Heart left ventricle (tissue), 16 donors: ENCODE results near the gene BSND. TPM values are rescaled to one million over a fixed set of nuclear protein-coding genes. Genes with fewer than 3 reads are reported as not detected.

Experiments used
- ATAC-seq, 4 donors: fragments of 200-7000 bp; cut with Tn5 transposase; one replicate each; pipeline ENCODE4 v1.9.1; 2020 to 2022; ENCODE audit warnings: moderate library complexity in 4 of 4, mild to moderate bottlenecking in 3 of 4, moderate number of reproducible peaks in 1 of 4
- DNase-seq, 5 donors: peaks; one replicate each; pipeline ENCODE4 v3.0.0-alpha.2; 2020
- H3K27ac ChIP-seq, 12 donors: fragments of 200-600 bp; sonication (generic) in 4 of 12; one replicate each; pipeline versions ENCODE4 v1.5.0 to v1.8.0; 2016 to 2022; ENCODE audit warnings: mild to moderate bottlenecking in 2 of 12
- H3K27me3 ChIP-seq, 9 donors: fragments of 200-600 bp; sonication (generic) in 2 of 9; one replicate each; pipeline versions ENCODE4 v1.5.1 to v1.8.0; 2016 to 2022; ENCODE audit warnings: mild to moderate bottlenecking in 3 of 9
- H3K36me3 ChIP-seq, 9 donors: fragments of 200-600 bp; sonication (generic) in 2 of 9; one replicate each; pipeline versions ENCODE4 v1.5.0 to v1.8.0; 2018 to 2022; ENCODE audit warnings: mild to moderate bottlenecking in 2 of 9
- H3K4me1 ChIP-seq, 12 donors: fragments of 200-600 bp; sonication (generic) in 4 of 12; one replicate each; pipeline versions ENCODE4 v1.5.0 to v1.8.0; 2016 to 2022; ENCODE audit warnings: mild to moderate bottlenecking in 3 of 12
- H3K4me3 ChIP-seq, 12 donors: fragments of 200-600 bp; sonication (generic) in 4 of 12; one replicate each; pipeline versions ENCODE4 v1.5.0 to v1.8.0; 2017 to 2022; ENCODE audit warnings: mild to moderate bottlenecking in 9 of 12, moderate library complexity in 4 of 12
- H3K9me3 ChIP-seq, 12 donors: fragments of 200-600 bp; sonication (generic) in 4 of 12; one replicate each; pipeline versions ENCODE4 v1.5.0 to v1.8.0; 2016 to 2022; ENCODE audit warnings: mild to moderate bottlenecking in 1 of 12
- POLR2A ChIP-seq, 2 donors: fragments of 450-650 bp; IDR thresholded peaks; one replicate each; pipeline ENCODE4 v1.6.1; 2017; ENCODE audit warnings: antibody characterized with exemption in 2 of 2, mild to moderate bottlenecking in 2 of 2, moderate library complexity in 2 of 2
- WGBS, 4 donors: extraction: QIAGEN DNeasy Blood & Tissue Kit in 2 of 4; methylation state at CpG; one replicate each; pipeline versions ENCODE4 v1.1.5 to v1.1.7; 2013 to 2018; 5-methylcytosine and 5-hydroxymethylcytosine counted together
- intact Hi-C, 10 donors: fragments of 100-400 bp; cut with DNase I; formaldehyde crosslinking; loops; one replicate each; pipeline versions ENCODE4 v1.11.1 to v1.14.2; 2022
- polyA plus RNA-seq, 2 donors: library from polyadenylated mRNA; stranded (reverse); fragments of 200-250 nt; gene quantifications; one replicate each; pipeline ENCODE4 v1.2.3, GENCODE V29; 2013
- total RNA-seq, 9 donors: library from RNA; depleted of rRNA in 2 of 9; stranded (reverse); fragments of >200 nt in 2 of 9; fragmentation: NEBNext Ultra II Directional in 3 of 9; extraction: Animal tissue kit (Norgen Biotek cat#: 25700) in 3 of 9; gene quantifications; one replicate each; pipeline versions ENCODE4 v1.1.0 to v1.2.4, GENCODE V29; 2016 to 2023
- TF ChIP-seq, protein P1 (sequence below), 12 donors: fragments of 200-600 bp; sonication (generic) in 4 of 12; IDR thresholded peaks; one replicate each; pipeline versions ENCODE4 v1.5.0 to v1.8.0; 2018 to 2022; ENCODE audit warnings: antibody characterized with exemption in 12 of 12, mild to moderate bottlenecking in 5 of 12
- donor health status: ischemic (EF 13 %, LVEDD 7.1; RV severe dilation, severe dysfunction).
- donor health status: healthy with polysubstance abuse.
- donor health status: DM: no; HTN: yes; CAD: no.
- donor health status: DM: no; HTN: no; CAD: no.
- donor health status: ischemic (EF 25% LVEDD 6.9; RV normal size, moderate dysfunction).
- donor health status: ischemic (EF 25% LVEDD 5.7; RV mildly dilated, moderate dysfunction).
- donor health status: healthy.
- donor health status: DM: yes; HTN: yes; CAD: no.
- donor health status: ischemic (EF 35%, LVEDD 5.7; RV mildly dilated, moderate dysfunction).
- donor health status: nonischemic (EF 11% LVEDD 7.7; RV severe dilation, severe dysfunction).
- donor health status: DM: yes; HTN: yes; CAD: no.
- donor health status: PGD.
- donor health status: ischemic (EF 29% LVEDD 5.4; RV normal size, mild dysfunction).
- donor health status: nonischemic (EF 23%, LVEDD 6.1; RV moderate dilation, normal function).

Gene BSND
- total and polyA plus RNA-seq, 11 donors, result not detected

DNA sequence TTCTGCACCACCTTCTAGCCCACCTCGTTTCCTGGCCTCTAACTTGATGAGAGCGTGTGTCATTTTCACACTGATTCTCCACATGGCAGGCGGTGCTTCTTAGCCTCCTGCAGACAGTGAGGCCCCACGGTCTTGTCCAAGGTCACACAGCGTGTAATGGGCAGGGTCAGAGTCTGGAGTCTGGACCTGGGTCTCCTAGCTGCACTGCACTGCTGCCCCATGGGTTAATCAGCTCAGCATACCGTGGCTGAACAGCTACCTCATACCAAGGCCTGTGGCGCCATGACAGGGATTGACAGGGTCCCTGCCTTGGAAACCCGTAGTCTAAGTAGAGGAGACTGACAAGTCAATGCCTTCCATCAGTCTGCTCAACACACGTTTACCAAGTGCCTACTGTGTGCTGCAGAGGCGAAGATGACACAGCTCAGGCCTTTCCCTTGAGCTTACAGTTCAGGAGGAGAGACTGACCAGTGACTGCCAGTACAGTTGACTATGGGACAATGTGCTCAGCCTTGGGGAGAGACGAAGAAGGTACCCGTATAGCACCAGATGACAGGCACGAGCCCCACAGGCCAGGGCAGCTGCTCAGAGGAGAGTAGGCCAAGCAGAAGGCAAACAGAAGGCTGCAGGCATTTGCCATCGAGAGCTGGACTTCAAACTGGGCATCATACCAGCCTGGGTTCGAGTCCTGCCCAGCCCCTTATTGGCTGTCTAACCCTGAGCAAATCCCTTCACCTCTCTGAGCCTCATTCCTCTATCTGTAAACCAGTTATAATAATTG lies 46.1 kb downstream of the BSND start:
- whole genome bisulfite sequencing, 4 donors, result 86 to 90% (median 87%) methylated on average over 15 of the region's 15 CpGs
- Histone ChIP-seq H3K4me1 (peaks cover 0 to 12% (median 1%) of the 10 kb centered on the region in 12 donors), H3K36me3 (no peaks in the 10 kb centered on the region), H3K4me3 (no peak overlapping the region), H3K27me3 (peaks cover 0 to 24% (median 13%) of the 10 kb centered on the region in 9 donors), H3K9me3 (no peaks in the 10 kb centered on the region), H3K27ac (no peak overlapping the region)
- no peak for ATAC-seq
- TF ChIP-seq POLR2A (IDR thresholded peaks at IDR 0.05), result no peak
- TF ChIP-seq, protein P1, sequence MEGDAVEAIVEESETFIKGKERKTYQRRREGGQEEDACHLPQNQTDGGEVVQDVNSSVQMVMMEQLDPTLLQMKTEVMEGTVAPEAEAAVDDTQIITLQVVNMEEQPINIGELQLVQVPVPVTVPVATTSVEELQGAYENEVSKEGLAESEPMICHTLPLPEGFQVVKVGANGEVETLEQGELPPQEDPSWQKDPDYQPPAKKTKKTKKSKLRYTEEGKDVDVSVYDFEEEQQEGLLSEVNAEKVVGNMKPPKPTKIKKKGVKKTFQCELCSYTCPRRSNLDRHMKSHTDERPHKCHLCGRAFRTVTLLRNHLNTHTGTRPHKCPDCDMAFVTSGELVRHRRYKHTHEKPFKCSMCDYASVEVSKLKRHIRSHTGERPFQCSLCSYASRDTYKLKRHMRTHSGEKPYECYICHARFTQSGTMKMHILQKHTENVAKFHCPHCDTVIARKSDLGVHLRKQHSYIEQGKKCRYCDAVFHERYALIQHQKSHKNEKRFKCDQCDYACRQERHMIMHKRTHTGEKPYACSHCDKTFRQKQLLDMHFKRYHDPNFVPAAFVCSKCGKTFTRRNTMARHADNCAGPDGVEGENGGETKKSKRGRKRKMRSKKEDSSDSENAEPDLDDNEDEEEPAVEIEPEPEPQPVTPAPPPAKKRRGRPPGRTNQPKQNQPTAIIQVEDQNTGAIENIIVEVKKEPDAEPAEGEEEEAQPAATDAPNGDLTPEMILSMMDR (IDR thresholded peaks at IDR 0.05), result no peak
- intact Hi-C loops, result no loop called here
- DNase-seq, result no peak

- 96 to 98% (median 96%) methylated on average over 7 to 10 of the region's 10 CpGs for WGBS, 4 donors
- DNase-seq (no peak), ATAC-seq (no peak)
- no peak overlapping the region for H3K4me3 ChIP-seq
- TF ChIP-seq POLR2A (IDR thresholded peaks at IDR 0.05), result no peak
- TF ChIP-seq, protein P1 (IDR thresholded peaks at IDR 0.05), result no peak
- intact Hi-C loops, result no loop called here
- no peaks in the 10 kb centered on the region for H3K36me3 ChIP-seq
- H3K4me1 ChIP-seq, result peaks cover 0 to 14% (median 3%) of the 10 kb centered on the region in 12 donors
- H3K27me3 ChIP-seq, result peaks cover 0 to 19% (median 7%) of the 10 kb centered on the region in 9 donors
- H3K27ac ChIP-seq, result no peak overlapping the region
- no peaks in the 10 kb centered on the region for H3K9me3 ChIP-seq
These were observed 46.7 kb downstream of the BSND start for GRCh38 chr1:55045430-55045829.

- 85 to 93% (median 91%) methylated on average over 4 of the region's 4 CpGs for WGBS, 4 donors
- DNase-seq, result no peak
- ATAC-seq, result no peak
- TF ChIP-seq POLR2A (IDR thresholded peaks at IDR 0.05), result no peak
- TF ChIP-seq, protein P1 (IDR thresholded peaks at IDR 0.05), result no peak
- H3K27me3 ChIP-seq, result peaks cover 0 to 4% (median 0%) of the 10 kb centered on the region in 9 donors
- peaks cover 0 to 16% (median 4%) of the 10 kb centered on the region in 12 donors for H3K4me1 ChIP-seq
- intact Hi-C loops, result no loop called here
- no peaks in the 10 kb centered on the region for H3K36me3 ChIP-seq
- H3K27ac ChIP-seq, result no peak overlapping the region
- no peaks in the 10 kb centered on the region for H3K9me3 ChIP-seq
- no peak overlapping the region for H3K4me3 ChIP-seq
These were observed 48.1 kb downstream of the BSND start for GRCh38 chr1:55046871-55047270.

- no peaks in the 10 kb centered on the region for H3K9me3 ChIP-seq
- peaks cover 0 to 16% (median 4%) of the 10 kb centered on the region in 12 donors for H3K4me1 ChIP-seq
- DNase-seq (no peak), ATAC-seq (no peak)
- no peak overlapping the region for H3K4me3 ChIP-seq
- intact Hi-C loops, result no loop called here
- 91 to 98% (median 94%) methylated on average over 3 of the region's 3 CpGs for WGBS, 4 donors
- H3K27ac ChIP-seq, result no peak overlapping the region
- TF ChIP-seq POLR2A (IDR thresholded peaks at IDR 0.05), result no peak
- TF ChIP-seq, protein P1 (IDR thresholded peaks at IDR 0.05), result no peak
- no peaks in the 10 kb centered on the region for H3K36me3 ChIP-seq
- no peaks in the 10 kb centered on the region for H3K27me3 ChIP-seq
These were observed 48.9 kb downstream of the BSND start for GRCh38 chr1:55047611-55048010.
